SW480 (cell line): ENCODE measurements around the gene DNLZ.
A peak's percentile ranks its signal among the peaks of the same experiment; 100 is the strongest.

Experiments used
- DNase-seq: peaks from one replicate; pipeline ENCODE4 v3.0.0-alpha.2; 2016; ENCODE audit warnings: low spot score

Gene DNLZ

GRCh38 chr9:136316896-136317676, 46.5 kb downstream of the DNLZ start:
- no peak for DNase-seq

GRCh38 chr9:136316271-136316751, 47.2 kb downstream of the DNLZ start:
- no peak for DNase-seq

- DNase-seq = no peak
Measured at GRCh38 chr9:136314944-136315343, 48.6 kb downstream of the DNLZ start.

- DNase-seq = no peak
Measured at GRCh38 chr9:136314056-136314416, 49.5 kb downstream of the DNLZ start.

- DNase-seq = no peak
Measured at GRCh38 chr9:136313111-136314055, 50.2 kb downstream of the DNLZ start.

- DNase-seq = peak; percentile 50
Measured at GRCh38 chr9:136312436-136312835, 51.1 kb downstream of the DNLZ start.

- DNase-seq = no peak
Measured at GRCh38 chr9:136312009-136312375, 51.6 kb downstream of the DNLZ start.

- DNase-seq = peak; percentile 65
Measured at GRCh38 chr9:136311051-136312008, 52.2 kb downstream of the DNLZ start.

- no peak for DNase-seq
Measured at GRCh38 chr9:136310273-136311030, 53.1 kb downstream of the DNLZ start.

GRCh38 chr9:136309806-136310220, 53.7 kb downstream of the DNLZ start:
- DNase-seq = no peak
